HEK293 (cell line): Measurements from ENCODE around the gene TEDC2.

Experiments used
- ATF2 ChIP-seq: fragments of 450-650 bp; formaldehyde crosslinking; IDR thresholded peaks from 2 replicates; pipeline ENCODE4 v1.5.1; 2016; ENCODE audit warnings: missing biosample characterization, missing genetic modification characterization, low read depth
- ZNF169 ChIP-seq: fragments of 450-650 bp; formaldehyde crosslinking; IDR thresholded peaks from 2 replicates; pipeline ENCODE4 v1.5.1; 2016; ENCODE audit warnings: missing biosample characterization, missing genetic modification characterization

DNA sequence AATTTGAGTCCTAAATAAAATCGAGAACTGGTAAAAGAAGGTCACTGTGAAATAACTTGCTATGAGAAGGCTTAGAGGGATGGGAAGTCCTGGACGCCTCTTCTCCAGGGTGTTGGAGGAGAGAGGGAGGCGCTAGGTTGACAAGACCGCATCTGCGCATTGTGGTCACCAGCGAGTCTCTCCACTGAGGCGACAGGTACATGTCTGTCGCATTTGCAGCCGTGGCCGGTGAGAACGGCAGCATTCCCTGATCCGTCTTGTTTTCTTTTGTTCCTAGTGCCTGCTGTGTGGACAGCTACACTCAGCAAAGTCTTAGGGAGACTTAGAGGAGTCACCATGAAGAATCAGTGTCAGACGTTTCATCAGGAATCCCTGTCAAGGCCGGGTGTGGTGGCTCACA, 45.8 kb downstream of the TEDC2 start:
- no peak for TF ChIP-seq ZNF169 (tag by site-specific recombination)
- TF ChIP-seq ATF2 (tag by site-specific recombination): no peak
